K562 (cell line): ENCODE results near the gene ITGA7. TPM values are rescaled to one million over a fixed set of nuclear protein-coding genes. Genes with fewer than 3 reads are reported as not detected.

Experiments used
- ATAC-seq: fragments of 200-7000 bp; cut with Tn5 transposase; 3 replicates; pipeline ENCODE4 v1.9.1; 2020; ENCODE audit warnings: moderate library complexity
- BruUV-seq: library from RNA; stranded (reverse); fragments of 400-500 nt; replicated peaks from 2 replicates; lab custom pipeline; 2021; lab: Mats Ljungman, UMichigan
- CTCF ChIA-PET: fragments of 300-600 bp; formaldehyde crosslinking; extraction: SDS; loops from one replicate; lab custom pipeline; 2021; ENCODE audit warnings: low intra/inter-chr PET ratio; lab: Yijun Ruan, JAX
- POLR2A ChIA-PET: fragments of 300-600, 350-650 bp; sonication (Branson Sonifier 250); formaldehyde crosslinking; extraction: SDS; loops from one replicate; lab custom pipeline; 2021; ENCODE audit warnings: antibody characterized with exemption, inconsistent platforms; lab: Yijun Ruan, JAX
- DNase-seq, 4 experiments: peaks; one replicate each; pipeline versions ENCODE4 v3.0.0 to v3.0.0-alpha.2; 2011 to 2018; ENCODE audit warnings: low spot score in 3 of 4, mixed read lengths in 3 of 4; ENCODE audit errors: extremely low read depth in 1 of 4
- FAIRE-seq: peaks from 2 replicates; lab custom pipeline; 2011; peaks lifted over from hg19 to GRCh38; lab: Jason Lieb, UNC
- H2AFZ ChIP-seq: 2 replicates; pipeline ENCODE4 v1.6.0; 2011; ENCODE audit warnings: low read depth, low read length, control low read depth, inconsistent platforms
- H3K27ac ChIP-seq: fragments of 200-600 bp; 3 replicates; pipeline ENCODE4 v1.8.0; 2011; ENCODE audit warnings: low read depth, mild to moderate bottlenecking, control low read depth, inconsistent platforms, low read length, moderate library complexity, mixed read lengths; ENCODE audit errors: extremely low read depth
- H3K27me3 ChIP-seq, 2 experiments: fragments of 300-600 bp in 1 of 2; 2 replicates in 1 of 2; 3 replicates in 1 of 2; pipeline versions ENCODE4 v1.6.0 to v1.8.0; 2011; ENCODE audit warnings: inconsistent platforms in 2 of 2, low read length in 2 of 2, mild to moderate bottlenecking in 1 of 2, mixed read lengths in 1 of 2, moderate library complexity in 1 of 2; ENCODE audit not compliant: control insufficient read depth in 2 of 2, insufficient read depth in 2 of 2
- H3K36me3 ChIP-seq: fragments of 300-600 bp; 3 replicates; pipeline ENCODE4 v1.8.0; 2011; ENCODE audit warnings: mild to moderate bottlenecking, low read length, inconsistent platforms; ENCODE audit not compliant: control insufficient read depth, insufficient read depth
- H3K4me1 ChIP-seq, 2 experiments: fragments of 200-600 bp in 1 of 2; replicated peaks in 1 of 2; 2 replicates in 1 of 2; 3 replicates in 1 of 2; pipeline versions ENCODE4 v1.5.1 to v1.8.0; 2011; ENCODE audit warnings: inconsistent platforms in 2 of 2, low read length in 2 of 2, mild to moderate bottlenecking in 1 of 2, mixed read lengths in 1 of 2, moderate library complexity in 1 of 2; ENCODE audit not compliant: control insufficient read depth in 2 of 2, insufficient read depth in 2 of 2
- H3K4me2 ChIP-seq: 2 replicates; pipeline ENCODE4 v1.6.1; 2011; ENCODE audit warnings: low read length, control low read depth, inconsistent platforms, mixed read lengths; ENCODE audit not compliant: insufficient read depth
- H3K4me3 ChIP-seq: fragments of 200-600 bp; sonication (generic), shearing (Covaris generic); 2 replicates; pipeline ENCODE4 v1.5.1; 2016; ENCODE audit warnings: control low read depth, inconsistent platforms
- H3K79me2 ChIP-seq: fragments of 200-600 bp; 3 replicates; pipeline ENCODE4 v1.8.0; 2011; ENCODE audit warnings: low read length, inconsistent platforms; ENCODE audit not compliant: control insufficient read depth, insufficient read depth
- H3K9ac ChIP-seq, 2 experiments: 2 replicates each; pipeline versions ENCODE4 v1.6.0 to v1.6.1; 2011; ENCODE audit warnings: low read depth in 2 of 2, low read length in 2 of 2, control low read depth in 1 of 2, inconsistent platforms in 1 of 2, mild to moderate bottlenecking in 1 of 2, mixed read lengths in 1 of 2; ENCODE audit not compliant: insufficient read depth in 1 of 2
- H3K9me1 ChIP-seq: one replicate; pipeline ENCODE4 v1.6.0; 2011; ENCODE audit warnings: inconsistent platforms, mild to moderate bottlenecking, low read length, moderate library complexity; ENCODE audit not compliant: control insufficient read depth, insufficient read depth
- H3K9me3 ChIP-seq: replicated peaks from 2 replicates; pipeline ENCODE4 v1.5.1; 2011; ENCODE audit warnings: low read depth, low read length, inconsistent platforms; ENCODE audit not compliant: control insufficient read depth, insufficient read depth
- H4K20me1 ChIP-seq: replicated peaks from 2 replicates; pipeline ENCODE4 v1.6.1; 2011; ENCODE audit warnings: low read length, inconsistent platforms, mixed read lengths; ENCODE audit not compliant: control insufficient read depth, insufficient read depth
- EGR1 ChIP-seq: fragments of 450-650 bp; conservative IDR thresholded peaks from 2 replicates; pipeline ENCODE4 v1.6.1; 2017; ENCODE audit warnings: mild to moderate bottlenecking
- FOXJ3 ChIP-seq: sonication (generic); formaldehyde crosslinking; IDR thresholded peaks from 2 replicates; pipeline ENCODE4 v1.4.0; 2020; ENCODE audit warnings: mild to moderate bottlenecking, missing genetic modification reagents
- HOXB6 ChIP-seq: fragments of 250-450 bp; sonication (Bioruptor Pico); IDR thresholded peaks from 2 replicates; pipeline ENCODE4 v1.5.1; 2022; ENCODE audit warnings: mild to moderate bottlenecking, borderline replicate concordance
- RBM14 ChIP-seq: fragments of 200-400 bp; formaldehyde crosslinking; IDR thresholded peaks from 2 replicates; pipeline ENCODE4 v1.6.1; 2018; ENCODE audit warnings: low read depth, mild to moderate bottlenecking, low read length, moderate library complexity, borderline replicate concordance; ENCODE audit not compliant: insufficient read depth
- TAF9B ChIP-seq: fragments of 450-650 bp; IDR thresholded peaks from 2 replicates; pipeline ENCODE4 v1.6.1; 2018; ENCODE audit warnings: mild to moderate bottlenecking; ENCODE audit not compliant: partially characterized antibody
- TRIM24 ChIP-seq, 2 experiments: fragments of 450-650 bp; IDR thresholded peaks; 2 replicates each; pipeline ENCODE4 v1.6.1; 2016
- YY1 ChIP-seq, 3 experiments: IDR thresholded peaks; 2 replicates each; pipeline ENCODE4 v1.6.1; 2011; ENCODE audit warnings: low read length in 2 of 3, mild to moderate bottlenecking in 2 of 3, moderate library complexity in 2 of 3, borderline replicate concordance in 1 of 3, control low read depth in 1 of 3, low read depth in 1 of 3; ENCODE audit not compliant: insufficient read depth in 3 of 3, insufficient replicate concordance in 2 of 3, control insufficient read depth in 1 of 3, insufficient read length in 1 of 3; ENCODE audit errors: extremely low read depth in 1 of 3
- WGBS: fragments of 100-300 bp; shearing (Covaris generic); methylation state at CpG from one replicate; pipeline ENCODE4 v1.1.6; 2016; ENCODE audit warnings: low coverage, mixed read lengths; ENCODE audit not compliant: insufficient coverage; ENCODE audit errors: missing lambda C conversion rate; 5-methylcytosine and 5-hydroxymethylcytosine counted together
- in situ Hi-C: fragments of 300-500 bp; cut with MboI; formaldehyde crosslinking; loops from 4 replicates; pipeline ENCODE4 v1.15.0; 2018; ENCODE audit warnings: inconsistent platforms, mixed read lengths
- intact Hi-C: fragments of 100-400 bp; cut with micrococcal nuclease; formaldehyde crosslinking; loops from 2 replicates; pipeline ENCODE4 v1.14.2; 2022
- polyA plus RNA-seq, 8 experiments: library from polyadenylated mRNA; depleted of rRNA in 4 of 8; stranded (reverse) in 5 of 8; unstranded in 3 of 8; fragments of >200 nt; fragmentation: Nextera tagmentation in 2 of 8; fragmentation: Illumina TruSeq in 1 of 8; extraction: Ambion mirVana in 2 of 8; extraction: Trizol in 1 of 8; gene quantifications; 2 replicates each; pipeline versions ENCODE4 v1.2.1 to v1.2.3, GENCODE V29; 2011 to 2014; ENCODE audit warnings: inconsistent platforms in 1 of 8, missing spikeins in 1 of 8
- total RNA-seq, 7 experiments: library from RNA; depleted of rRNA in 6 of 7; stranded (reverse); fragments of >200 nt in 6 of 7; fragmentation: Illumina TruSeq in 2 of 7; extraction: Trizol in 2 of 7; gene quantifications; 2 replicates each; pipeline versions ENCODE4 v1.2.1 to v1.2.3, GENCODE V29; 2011 to 2021; ENCODE audit warnings: low replicate concordance in 1 of 7
- TF ChIP-seq, protein P1 (sequence below): fragments of 450-650 bp; IDR thresholded peaks from 2 replicates; pipeline ENCODE4 v1.6.1; 2017; ENCODE audit warnings: antibody characterized with exemption
- TF ChIP-seq, protein P2 (sequence below): fragments of 250-450 bp; sonication (Bioruptor Pico); IDR thresholded peaks from 2 replicates; pipeline ENCODE4 v1.8.0; 2021; ENCODE audit warnings: moderate library complexity, mild to moderate bottlenecking, inconsistent platforms

ITGA7 gene
- total and polyA plus RNA-seq, 9 of the 15 experiments (the other 6 are each of a cell fraction or from before 2014, with no cell fraction given) = 0.11 to 2.3 (median 0.56) TPM; not detected in 1

DNA sequence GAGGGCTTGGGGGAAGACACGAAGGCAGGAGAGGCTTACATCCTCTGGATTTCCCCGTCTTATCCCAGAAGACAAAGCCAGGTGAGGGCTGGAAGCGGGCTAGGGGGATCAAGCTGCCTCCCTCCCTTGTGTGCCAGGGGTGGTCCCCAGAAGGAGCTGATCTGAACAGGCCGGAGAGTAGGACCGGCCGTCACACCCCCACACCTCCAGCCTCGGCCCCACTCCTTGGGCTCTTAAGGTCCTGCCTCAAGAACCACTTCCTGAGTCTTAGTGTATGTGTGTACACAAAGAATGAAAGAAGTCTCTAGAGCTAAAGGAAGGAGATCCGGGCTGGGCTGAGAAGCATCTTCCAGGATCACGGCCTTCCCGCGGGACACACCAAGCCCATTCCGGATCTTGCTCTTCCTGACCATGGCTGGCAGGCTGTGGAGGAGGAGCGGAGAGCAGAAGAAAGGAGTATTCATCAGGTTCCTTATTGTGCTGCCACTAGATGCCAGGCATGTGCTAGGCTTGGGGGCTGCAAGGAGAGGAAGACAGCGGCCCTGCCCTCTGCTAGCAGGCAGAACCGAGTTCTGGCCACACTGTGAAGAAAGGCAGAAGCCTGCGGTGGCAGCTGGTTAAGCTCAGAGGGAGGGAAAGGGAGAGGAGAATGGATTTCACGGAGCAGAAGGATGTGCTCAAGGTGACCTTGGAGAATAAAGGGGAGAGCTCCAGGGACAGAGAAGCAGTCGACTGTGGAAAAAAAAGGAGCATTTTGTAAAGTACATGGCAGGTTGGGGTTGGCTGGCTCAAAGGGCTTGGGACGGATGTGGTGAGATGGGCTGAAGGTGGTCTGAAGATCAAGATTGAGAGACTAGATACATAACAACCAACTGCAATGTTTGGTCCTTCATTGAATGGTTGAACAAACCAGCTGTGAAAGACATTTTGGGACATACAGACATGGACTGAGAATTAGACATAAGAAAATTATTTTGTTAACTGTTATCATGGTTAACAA is 22.4 kb upstream of the ITGA7 start (continued):
- TF ChIP-seq EGR1 (peak; percentile 53; the same call in 1 of the 2 replicates), RBM14 (no peak)

DNA sequence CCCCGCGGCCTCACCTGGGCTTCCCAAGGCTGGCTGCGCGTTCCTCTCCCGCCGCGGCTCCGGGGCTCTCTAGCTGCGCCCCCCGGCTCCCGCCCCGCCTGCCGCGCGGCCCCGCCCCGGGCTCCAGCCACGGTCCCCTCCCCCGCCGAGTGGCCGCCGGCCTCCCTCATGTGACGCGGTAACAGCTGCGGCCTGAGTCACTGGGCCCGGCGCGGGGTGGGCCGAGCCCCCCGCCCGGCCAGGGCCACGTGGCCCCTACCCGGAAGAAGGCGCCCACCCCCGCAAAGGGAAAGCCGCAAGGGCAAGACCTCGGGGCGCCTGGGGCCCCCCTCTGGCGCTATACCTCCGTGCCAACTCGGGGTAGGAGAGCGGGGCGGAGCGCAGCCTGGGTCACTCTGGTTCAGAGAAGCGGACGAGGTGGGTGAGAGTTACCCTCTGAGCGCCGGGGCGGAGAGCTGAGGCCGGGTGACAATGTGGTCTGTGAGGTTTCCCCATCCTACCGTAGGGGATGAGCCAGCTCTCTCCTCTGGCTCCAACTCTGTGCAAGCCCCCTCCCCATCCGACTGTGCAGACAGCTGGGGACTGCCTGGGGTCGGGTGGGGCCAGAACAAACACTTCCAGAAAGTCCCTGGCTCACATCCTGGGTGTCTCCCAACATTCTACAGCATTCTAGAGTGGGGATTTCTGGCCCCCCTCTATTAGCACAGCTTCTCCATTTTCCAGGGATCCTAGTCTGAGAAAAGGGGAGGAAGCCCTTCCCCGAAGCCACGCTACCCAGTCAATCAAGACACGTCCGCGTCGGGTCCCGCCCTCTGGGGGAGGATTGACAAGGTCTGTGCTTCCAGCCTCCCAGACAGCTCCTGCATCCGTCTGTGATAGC is 21.5 kb upstream of the ITGA7 start, which contains the start of gene CD63:
TSS of gene CD63 (minus strand) at position 71 of the 880 bp plus-strand sequence. CDS start 668 bp downstream, outside the sequence.
- ATAC-seq (peak; percentile 86), DNase-seq (peak; percentile 95 to 97 (median 96)), FAIRE-seq (peak; percentile 97)
- H3K27me3 ChIP-seq = no peaks in the 10 kb centered on the region
- no peaks in the 10 kb centered on the region for H3K9me1 ChIP-seq
- TSS peak; percentile 69 for BruUV-seq
- H3K9ac ChIP-seq = peak within 1 kb of the TSS; percentile 94 to 97
- POLR2A ChIA-PET = interaction anchor here (0.6 to 2.0 kb wide), 9 partner anchors 9 to 254 kb away, joined by 3 to 25 read pairs (median 8); partner anchors contain the start of genes BLOC1S1, GDF11, ORMDL2 and RDH5
- under 1% methylated on average over 37 of the region's 61 CpGs for WGBS
- peak within 1 kb of the TSS; percentile 85 for H2AFZ ChIP-seq
- H3K4me1 ChIP-seq = peaks cover 22 to 41% of the 10 kb centered on the region in 2 experiments; a peak in 4 of 5 replicates
- peak within 1 kb of the TSS; percentile 69 for H3K4me3 ChIP-seq
- peak within 1 kb of the TSS; percentile 95 for H3K4me2 ChIP-seq
- H3K27ac ChIP-seq = peak within 1 kb of the TSS; percentile 97
- CTCF ChIA-PET = interaction anchor here (0.8 kb wide), 1 partner anchor 10 kb away, joined by 4 read pairs; no protein-coding TSS in a partner anchor
- no peaks in the 10 kb centered on the region for H3K9me3 ChIP-seq
- intact Hi-C loops = loop anchor here (1.0 kb wide), 1 partner anchor 13 kb away; the partner anchor contains the start of gene BLOC1S1
- peaks cover 28% of the 10 kb centered on the region for H3K79me2 ChIP-seq
- peaks cover 16% of the 10 kb centered on the region; the same call in 1 of the 2 replicates for H4K20me1 ChIP-seq
- in situ Hi-C loops = no loop called here
- H3K36me3 ChIP-seq = peaks cover 32% of the 10 kb centered on the region
- peak in 1 of 3 experiments; percentile 66 for TF ChIP-seq YY1 (IDR thresholded peaks at IDR 0.05; ENCODE audit: borderline replicate concordance in 1 of 3, control insufficient read depth in 1 of 3, extremely low read depth in 1 of 3, insufficient read depth in 3 of 3, insufficient read length in 1 of 3, insufficient replicate concordance in 2 of 3, low read depth in 1 of 3, low read length in 2 of 3)
- TF ChIP-seq, protein P1, sequence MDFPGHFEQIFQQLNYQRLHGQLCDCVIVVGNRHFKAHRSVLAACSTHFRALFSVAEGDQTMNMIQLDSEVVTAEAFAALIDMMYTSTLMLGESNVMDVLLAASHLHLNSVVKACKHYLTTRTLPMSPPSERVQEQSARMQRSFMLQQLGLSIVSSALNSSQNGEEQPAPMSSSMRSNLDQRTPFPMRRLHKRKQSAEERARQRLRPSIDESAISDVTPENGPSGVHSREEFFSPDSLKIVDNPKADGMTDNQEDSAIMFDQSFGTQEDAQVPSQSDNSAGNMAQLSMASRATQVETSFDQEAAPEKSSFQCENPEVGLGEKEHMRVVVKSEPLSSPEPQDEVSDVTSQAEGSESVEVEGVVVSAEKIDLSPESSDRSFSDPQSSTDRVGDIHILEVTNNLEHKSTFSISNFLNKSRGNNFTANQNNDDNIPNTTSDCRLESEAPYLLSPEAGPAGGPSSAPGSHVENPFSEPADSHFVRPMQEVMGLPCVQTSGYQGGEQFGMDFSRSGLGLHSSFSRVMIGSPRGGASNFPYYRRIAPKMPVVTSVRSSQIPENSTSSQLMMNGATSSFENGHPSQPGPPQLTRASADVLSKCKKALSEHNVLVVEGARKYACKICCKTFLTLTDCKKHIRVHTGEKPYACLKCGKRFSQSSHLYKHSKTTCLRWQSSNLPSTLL = no peak
- TF ChIP-seq TAF9B = peak; percentile 95
- TF ChIP-seq, protein P2, sequence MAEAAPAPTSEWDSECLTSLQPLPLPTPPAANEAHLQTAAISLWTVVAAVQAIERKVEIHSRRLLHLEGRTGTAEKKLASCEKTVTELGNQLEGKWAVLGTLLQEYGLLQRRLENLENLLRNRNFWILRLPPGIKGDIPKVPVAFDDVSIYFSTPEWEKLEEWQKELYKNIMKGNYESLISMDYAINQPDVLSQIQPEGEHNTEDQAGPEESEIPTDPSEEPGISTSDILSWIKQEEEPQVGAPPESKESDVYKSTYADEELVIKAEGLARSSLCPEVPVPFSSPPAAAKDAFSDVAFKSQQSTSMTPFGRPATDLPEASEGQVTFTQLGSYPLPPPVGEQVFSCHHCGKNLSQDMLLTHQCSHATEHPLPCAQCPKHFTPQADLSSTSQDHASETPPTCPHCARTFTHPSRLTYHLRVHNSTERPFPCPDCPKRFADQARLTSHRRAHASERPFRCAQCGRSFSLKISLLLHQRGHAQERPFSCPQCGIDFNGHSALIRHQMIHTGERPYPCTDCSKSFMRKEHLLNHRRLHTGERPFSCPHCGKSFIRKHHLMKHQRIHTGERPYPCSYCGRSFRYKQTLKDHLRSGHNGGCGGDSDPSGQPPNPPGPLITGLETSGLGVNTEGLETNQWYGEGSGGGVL (CRISPR knock-in tag) = no peak
- no peak for TF ChIP-seq FOXJ3 (CRISPR knock-in tag)
- no peak for TF ChIP-seq HOXB6
- peak in 1 of 2 experiments; percentile 47; a peak in 1 of 4 replicates for TF ChIP-seq TRIM24 (IDR thresholded peaks at IDR 0.05)
